UCSD-AML1 (cell line): ENCODE data around the gene GLI1.
"Not testable (repeated sequence)": the region's sequence is repeated elsewhere in the genome, so short reads cannot be mapped to it uniquely, and the experiment has no call there.

Experiments used
- DNase-seq: peaks from one replicate; lab custom pipeline; 2025; ENCODE audit not compliant: unreplicated experiment; lab: John Stamatoyannopoulos, UW

The GLI1 gene

GRCh38 chr12:57459750-57460467 is at the start of gene GLI1:
TSS of gene GLI1 (plus strand) at chr12:57459785. CDS start at chr12:57463692, 3,907 bp downstream.
- DNase-seq: no peak

- no peak for DNase-seq
Measured at GRCh38 chr12:57410534-57410933, 49.1 kb upstream of the GLI1 start.

GRCh38 chr12:57414160-57414559 is 45.4 kb upstream of the GLI1 start:
- not testable (repeated sequence) for DNase-seq

- DNase-seq: no peak
Measured at GRCh38 chr12:57415088-57415487, 44.5 kb upstream of the GLI1 start.

GRCh38 chr12:57416039-57416996 is 43.3 kb upstream of the GLI1 start:
- DNase-seq: no peak

GRCh38 chr12:57418255-57418654 is 41.3 kb upstream of the GLI1 start:
- DNase-seq: no peak

- no peak for DNase-seq
Measured at GRCh38 chr12:57419495-57419894, 40.1 kb upstream of the GLI1 start.

GRCh38 chr12:57420482-57420881 is 39.1 kb upstream of the GLI1 start:
- DNase-seq: no peak

- DNase-seq: not testable (repeated sequence)
Measured at GRCh38 chr12:57426948-57427347, 32.6 kb upstream of the GLI1 start.

- DNase-seq: no peak
Measured at GRCh38 chr12:57428965-57429364, 30.6 kb upstream of the GLI1 start.

- DNase-seq: no peak
Measured at GRCh38 chr12:57429473-57430111, 30.0 kb upstream of the GLI1 start.

- DNase-seq: peak; percentile 89
Measured at GRCh38 chr12:57430112-57430930, 29.3 kb upstream of the GLI1 start.

- peak; percentile 96 for DNase-seq
Measured at GRCh38 chr12:57430931-57431566, 28.5 kb upstream of the GLI1 start, which contains the start of gene R3HDM2. TSS of gene R3HDM2 (minus strand) at chr12:57431043. CDS start at chr12:57310428, 120,615 bp downstream.

GRCh38 chr12:57431654-57432188 is 27.9 kb upstream of the GLI1 start:
- DNase-seq: no peak

GRCh38 chr12:57433370-57433769 is 26.2 kb upstream of the GLI1 start:
- DNase-seq: no peak

- no peak for DNase-seq
Measured at GRCh38 chr12:57434517-57435223, 24.9 kb upstream of the GLI1 start, which contains the start of gene INHBC. TSS of gene INHBC (plus strand) at chr12:57434784. CDS start at chr12:57434887, 103 bp downstream.

- DNase-seq: peak; percentile 73
Measured at GRCh38 chr12:57435293-57435692, 24.3 kb upstream of the GLI1 start.

- DNase-seq: no peak
Measured at GRCh38 chr12:57438400-57438799, 21.2 kb upstream of the GLI1 start.

- DNase-seq: no peak
Measured at GRCh38 chr12:57439762-57440266, 19.8 kb upstream of the GLI1 start.
